Activated CD4-positive, alpha-beta T cell treated with anti-CD3 and anti-CD28 coated beads, Interleukin-10, Interleukin-2, amounts not matched to agents 100 ng/mL and 50 ng/mL, durations not matched to agents 16 hours and 8 hours (primary cell): ENCODE measurements around the gene STK32B.
"Not testable (repeated sequence)": the region's sequence is repeated elsewhere in the genome, so short reads cannot be mapped to it uniquely, and the experiment has no call there.

Source experiments
- DNase-seq: peaks from one replicate; pipeline ENCODE4 v3.0.0-alpha.2; 2020

Gene STK32B

DNA sequence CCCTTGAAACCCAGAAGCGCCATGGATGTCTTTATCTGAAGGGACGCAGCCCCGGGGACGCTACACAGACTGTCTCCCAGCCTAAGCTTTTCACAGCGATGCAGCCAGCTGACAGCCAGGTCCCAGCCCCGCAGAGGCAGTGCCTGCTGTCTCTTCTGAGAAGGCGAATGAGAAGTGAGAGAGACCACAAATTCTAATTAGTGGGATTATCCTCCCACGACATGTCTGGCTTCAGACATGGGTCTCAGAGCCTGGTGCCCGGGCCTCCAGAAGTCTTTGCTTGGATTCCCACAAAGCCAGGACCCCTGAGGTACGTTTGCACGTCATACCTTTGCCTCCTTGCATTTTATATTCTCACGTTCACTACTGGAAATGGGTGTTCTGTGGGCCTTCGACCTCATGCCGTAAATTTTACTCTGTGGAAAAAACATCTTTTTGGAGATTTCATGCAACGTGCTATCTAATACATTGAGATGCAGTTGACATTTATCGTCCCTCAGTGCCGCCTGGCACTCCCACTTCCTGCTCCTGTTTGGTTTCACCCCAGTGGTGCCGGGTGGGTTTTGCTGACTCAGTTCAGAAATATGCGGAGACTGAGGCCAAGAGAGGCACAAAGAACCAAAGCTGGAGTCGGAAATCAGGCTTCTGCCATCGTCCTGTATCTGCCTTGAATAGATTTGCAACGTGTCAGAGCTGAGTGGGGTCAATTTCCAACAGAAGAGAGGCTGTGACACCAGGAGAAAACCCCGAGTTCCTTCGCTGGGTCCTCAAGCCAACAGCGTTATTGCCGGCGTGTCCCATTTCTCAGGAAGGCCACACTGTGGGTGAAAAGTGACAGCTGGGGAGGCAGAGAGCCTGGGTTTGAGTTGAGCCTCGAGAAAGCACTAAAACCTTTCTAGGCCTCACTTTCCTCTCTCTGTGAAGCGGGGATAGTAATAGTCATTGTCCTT lies 114.4 kb downstream of the STK32B start:
- no peak for DNase-seq

DNA sequence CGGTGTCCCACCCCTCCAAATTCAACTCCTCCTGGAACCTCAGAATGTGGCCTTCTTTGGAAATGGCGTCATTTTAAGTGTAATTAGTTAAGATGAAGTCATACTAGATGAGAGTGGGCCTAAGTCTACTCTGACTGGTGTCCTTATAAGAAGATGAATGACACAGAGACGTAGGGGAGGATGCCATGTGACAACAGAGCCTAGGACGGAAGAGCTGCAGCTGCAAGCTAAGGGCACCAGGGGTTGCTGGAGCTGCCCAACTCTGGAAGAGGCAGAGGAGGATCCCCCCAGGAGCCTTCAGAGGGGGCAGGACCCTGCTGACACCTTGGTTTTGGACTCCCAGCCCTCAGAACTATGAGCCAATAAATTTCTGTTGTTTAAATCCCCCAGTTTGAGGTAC lies 115.1 kb downstream of the STK32B start:
- no peak for DNase-seq

- no peak for DNase-seq
Observed at GRCh38 chr4:5168891-5169290, 117.6 kb downstream of the STK32B start.

GRCh38 chr4:5175836-5176235 lies 124.6 kb downstream of the STK32B start:
- DNase-seq: not testable (repeated sequence)

DNA sequence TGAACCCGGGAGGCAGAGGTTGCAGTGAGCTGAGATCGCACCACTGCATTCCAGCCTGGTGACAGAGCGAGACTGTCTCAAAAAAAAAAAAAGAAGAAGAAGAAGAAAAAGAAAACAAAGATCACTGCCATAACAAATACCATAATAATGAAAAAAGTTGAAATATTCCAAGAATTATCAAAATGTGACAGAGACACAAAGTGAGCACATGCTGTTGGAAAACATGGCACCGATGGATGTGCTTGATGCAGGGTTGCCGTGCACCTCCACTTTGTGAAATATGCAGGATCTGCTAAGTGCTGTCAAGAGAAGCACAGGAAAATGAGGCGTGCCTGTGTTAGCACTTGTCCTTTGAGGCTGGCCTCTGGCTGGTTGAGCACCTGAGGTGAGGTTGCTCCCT lies 133.3 kb downstream of the STK32B start:
- DNase-seq: no peak

GRCh38 chr4:5185551-5185950 lies 134.3 kb downstream of the STK32B start:
- DNase-seq: no peak

DNA sequence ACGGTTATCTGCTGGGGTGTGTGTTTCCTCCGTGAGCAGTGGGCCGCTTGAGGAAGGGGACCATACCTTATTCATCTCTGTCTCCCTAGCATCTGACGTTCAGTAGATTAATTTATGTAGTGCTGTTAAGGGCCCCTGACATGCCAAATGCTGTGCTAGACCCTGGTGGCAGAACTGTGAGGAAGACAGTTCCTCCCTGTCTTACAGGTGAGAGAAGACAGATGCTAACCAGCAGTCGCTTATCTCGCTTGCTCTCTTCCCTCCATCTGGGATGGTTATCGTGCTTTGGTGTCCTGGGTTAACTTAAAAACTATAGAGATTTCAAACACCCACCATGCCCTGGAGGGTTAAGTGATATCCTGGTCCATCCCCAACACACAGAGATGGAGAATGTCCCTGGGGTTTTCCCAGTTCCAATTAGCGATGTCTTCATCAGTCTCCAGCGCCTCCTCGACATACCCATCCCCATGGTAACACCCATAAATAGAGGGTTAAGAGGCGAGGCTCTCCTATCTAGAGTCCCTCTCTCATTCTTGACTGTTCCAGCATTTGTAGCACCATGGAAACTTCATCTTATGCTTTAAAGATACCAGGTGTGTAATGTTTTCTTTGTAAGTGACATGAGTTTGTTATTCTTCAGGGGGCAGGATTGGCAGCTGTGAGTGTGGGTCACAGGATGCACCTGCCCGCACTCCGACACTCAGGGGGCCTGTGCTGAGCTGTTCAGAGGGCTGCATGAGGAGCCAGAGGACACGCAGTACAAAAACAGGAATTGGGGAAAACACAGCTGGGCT lies 135.2 kb downstream of the STK32B start:
- no peak for DNase-seq

GRCh38 chr4:5188130-5188529 lies 136.8 kb downstream of the STK32B start:
- DNase-seq: no peak

- DNase-seq: no peak
Observed at GRCh38 chr4:5191831-5192230, 140.6 kb downstream of the STK32B start.

DNA sequence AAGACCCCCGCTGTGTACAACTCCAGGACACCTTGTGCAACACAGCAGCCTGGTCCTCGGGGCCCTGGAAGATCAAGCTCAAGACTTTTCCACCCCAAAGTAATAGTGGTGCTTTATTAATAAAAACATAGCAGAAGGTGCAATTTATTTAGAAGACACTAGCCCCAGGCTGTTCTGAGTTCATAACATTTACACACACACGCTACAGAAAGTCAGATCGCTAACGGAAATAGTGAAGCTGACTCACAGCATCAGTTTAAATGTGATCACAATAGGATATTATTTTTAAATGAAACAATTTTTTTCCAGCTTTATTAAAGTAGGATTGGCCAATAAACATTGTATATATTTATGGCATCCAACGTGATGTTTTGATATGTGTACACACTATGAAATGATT lies 141.0 kb downstream of the STK32B start:
- no peak for DNase-seq

DNA sequence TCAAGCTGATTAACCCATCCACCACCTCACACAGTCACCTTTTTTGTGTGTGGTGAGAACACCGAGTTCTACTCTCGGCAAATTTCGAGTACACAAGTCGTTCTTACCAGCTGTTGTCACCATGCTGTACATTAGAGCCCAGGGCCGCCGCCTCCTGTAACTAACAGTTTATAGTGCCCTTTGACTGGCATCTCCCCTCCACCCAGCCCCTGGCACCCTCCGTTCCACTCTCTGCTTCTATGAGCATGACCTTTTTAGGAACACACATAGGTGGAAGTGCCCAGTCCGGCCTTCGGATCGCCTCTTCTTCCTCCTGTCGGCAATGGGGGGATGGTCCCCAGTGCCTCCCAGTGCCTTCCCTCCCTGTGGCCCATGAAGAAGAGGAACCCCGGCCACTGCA lies 141.4 kb downstream of the STK32B start:
- DNase-seq: no peak

- DNase-seq: no peak
Observed at GRCh38 chr4:5198656-5199541, 147.6 kb downstream of the STK32B start.

DNA sequence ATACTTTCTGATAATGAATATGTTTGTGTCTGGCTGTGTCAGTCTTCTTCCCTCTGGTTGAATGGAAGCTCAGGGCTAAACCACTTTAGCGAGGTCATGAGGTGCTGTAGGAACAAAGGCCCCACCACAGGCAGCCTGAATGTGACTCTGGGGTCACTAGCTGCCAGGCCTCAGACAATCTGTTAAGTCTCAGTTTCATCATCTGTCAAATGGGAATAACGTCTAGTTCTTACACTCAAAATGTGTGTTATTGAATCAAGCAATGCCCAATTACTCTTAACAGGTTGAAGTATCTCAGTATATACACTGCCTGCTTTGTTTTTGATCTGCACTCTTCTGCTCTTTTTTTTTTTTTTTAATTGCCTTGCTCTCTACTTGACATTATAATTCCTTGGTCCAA lies 148.6 kb downstream of the STK32B start:
- DNase-seq: no peak

GRCh38 chr4:5200513-5200912 lies 149.2 kb downstream of the STK32B start:
- no peak for DNase-seq

GRCh38 chr4:5203309-5203992 lies 152.2 kb downstream of the STK32B start:
- DNase-seq: no peak

GRCh38 chr4:5203993-5204310 lies 152.7 kb downstream of the STK32B start:
- no peak for DNase-seq

GRCh38 chr4:5204781-5205180 lies 153.5 kb downstream of the STK32B start:
- no peak for DNase-seq

- DNase-seq: no peak
Observed at GRCh38 chr4:5206016-5206790, 154.9 kb downstream of the STK32B start.

DNA sequence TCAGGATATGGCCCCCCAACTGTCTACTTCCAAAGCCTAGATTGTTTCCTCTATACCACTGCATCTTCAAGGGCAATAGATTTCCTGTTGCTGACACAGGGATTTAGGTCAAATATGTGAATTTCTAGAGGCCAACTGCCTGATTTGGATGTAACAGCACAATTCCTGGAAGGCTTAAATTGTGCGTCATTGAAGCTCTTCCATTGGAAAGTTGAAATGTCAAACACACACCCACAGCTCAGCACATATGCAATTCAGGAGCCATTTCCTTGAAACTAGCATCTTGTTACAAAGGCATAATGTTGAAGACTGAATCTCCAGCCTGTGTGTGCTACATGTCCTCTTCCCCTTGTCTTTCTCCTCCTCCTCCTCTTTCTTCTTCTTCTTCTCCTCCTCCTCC lies 158.6 kb downstream of the STK32B start:
- DNase-seq: no peak

DNA sequence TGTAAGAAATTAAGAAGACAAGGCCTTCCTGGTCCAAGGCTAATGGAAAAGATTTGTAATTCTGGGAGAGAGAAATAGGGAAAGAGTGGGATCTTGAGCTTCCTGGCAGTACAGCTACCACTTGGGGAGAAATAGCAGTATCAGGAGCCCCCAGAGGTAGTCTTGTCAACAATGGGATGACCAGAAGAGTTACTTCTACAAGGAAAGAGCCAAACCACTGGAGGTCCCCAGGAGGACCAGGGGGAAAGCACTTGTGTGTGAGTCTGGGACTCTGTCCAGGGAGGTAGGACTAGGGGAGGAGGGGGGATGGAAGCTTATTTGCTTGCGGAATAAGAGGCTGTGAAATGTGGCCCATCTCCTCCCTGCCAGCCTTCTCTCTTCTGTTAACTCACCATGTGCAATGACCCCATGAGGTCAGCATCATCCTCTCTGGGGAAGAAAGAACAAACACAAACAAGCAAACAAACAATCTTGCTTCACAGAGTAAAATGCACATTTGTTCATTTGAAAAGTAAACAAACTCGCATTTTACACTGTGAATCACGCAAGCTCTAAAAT lies 160.1 kb downstream of the STK32B start:
- no peak for DNase-seq

GRCh38 chr4:5212255-5213013 lies 161.2 kb downstream of the STK32B start:
- DNase-seq: no peak
